Measurements from ENCODE around the gene CCNT1. TPM values are rescaled to one million over a fixed set of nuclear protein-coding genes. Genes with fewer than 3 reads are reported as not detected.

CCNT1 gene
- total RNA-seq, 2 experiments from 2014 or later: 150 TPM

DNA sequence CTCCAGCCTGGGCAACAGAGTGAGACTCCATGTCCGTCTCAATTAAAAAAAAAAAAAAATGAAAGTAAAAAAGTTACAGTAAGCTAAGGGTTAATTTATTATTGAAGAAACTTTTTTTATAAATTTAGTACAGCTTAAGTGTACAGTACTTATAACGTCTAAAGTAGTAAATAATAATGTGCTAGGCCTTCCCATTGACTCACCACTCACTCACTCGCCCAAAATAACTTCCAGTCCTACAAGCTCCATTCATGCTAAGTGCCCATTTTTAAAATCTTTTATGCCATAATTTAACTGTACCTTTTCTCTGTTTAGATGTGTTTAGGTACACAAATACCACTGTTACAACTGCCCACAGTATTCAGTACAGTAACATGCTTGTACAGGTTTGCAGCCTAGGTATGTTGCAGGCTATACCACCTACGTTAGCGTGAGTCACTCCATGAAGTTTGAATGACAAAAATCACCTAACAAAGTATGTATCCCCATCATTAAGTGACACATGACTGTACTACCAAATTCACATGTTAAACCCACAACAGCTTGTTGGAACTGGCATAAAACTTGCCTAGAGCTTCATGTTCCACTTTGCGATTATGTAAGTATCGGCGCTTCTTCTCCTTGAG, 45.2 kb downstream of the CCNT1 start:
- H3K9me3 ChIP-seq (ENCODE audit: control insufficient read depth in 1 of 2, insufficient read depth in 1 of 2, low read length in 2 of 2): no peaks in the 10 kb centered on the region
- peaks cover 12% of the 10 kb centered on the region for H3K4me1 ChIP-seq (ENCODE audit: insufficient read depth, low read length)
- H3K4me1 Mint-ChIP-seq (ENCODE audit: low read depth): peaks cover 22% of the 10 kb centered on the region
- H3K9me3 Mint-ChIP-seq: no peaks in the 10 kb centered on the region
- TF ChIP-seq, protein P1, sequence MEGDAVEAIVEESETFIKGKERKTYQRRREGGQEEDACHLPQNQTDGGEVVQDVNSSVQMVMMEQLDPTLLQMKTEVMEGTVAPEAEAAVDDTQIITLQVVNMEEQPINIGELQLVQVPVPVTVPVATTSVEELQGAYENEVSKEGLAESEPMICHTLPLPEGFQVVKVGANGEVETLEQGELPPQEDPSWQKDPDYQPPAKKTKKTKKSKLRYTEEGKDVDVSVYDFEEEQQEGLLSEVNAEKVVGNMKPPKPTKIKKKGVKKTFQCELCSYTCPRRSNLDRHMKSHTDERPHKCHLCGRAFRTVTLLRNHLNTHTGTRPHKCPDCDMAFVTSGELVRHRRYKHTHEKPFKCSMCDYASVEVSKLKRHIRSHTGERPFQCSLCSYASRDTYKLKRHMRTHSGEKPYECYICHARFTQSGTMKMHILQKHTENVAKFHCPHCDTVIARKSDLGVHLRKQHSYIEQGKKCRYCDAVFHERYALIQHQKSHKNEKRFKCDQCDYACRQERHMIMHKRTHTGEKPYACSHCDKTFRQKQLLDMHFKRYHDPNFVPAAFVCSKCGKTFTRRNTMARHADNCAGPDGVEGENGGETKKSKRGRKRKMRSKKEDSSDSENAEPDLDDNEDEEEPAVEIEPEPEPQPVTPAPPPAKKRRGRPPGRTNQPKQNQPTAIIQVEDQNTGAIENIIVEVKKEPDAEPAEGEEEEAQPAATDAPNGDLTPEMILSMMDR (IDR thresholded peaks at IDR 0.05): no peak
- no peak overlapping the region for H3K4me3 Mint-ChIP-seq
- ChIA-PET CTCF (interaction anchor here (0.6 to 0.9 kb wide), 3 partner anchors 10 to 690 kb away, joined by 3 read pairs; no protein-coding TSS in a partner anchor), POLR2A (interaction anchor here (1.0 to 4.4 kb wide), 2 partner anchors 11 to 45 kb away, joined by 3 to 35 read pairs; partner anchors contain the start of genes CCNT1 and KANSL2)
- intact Hi-C loops (cut with DNase I, micrococcal nuclease): no loop called here
- no peak overlapping the region for H3K4me3 ChIP-seq (ENCODE audit: low read length)
- no peaks in the 10 kb centered on the region for H3K27me3 ChIP-seq (ENCODE audit: control insufficient read depth in 1 of 2, insufficient read depth in 2 of 2, low read length in 2 of 2)
- peaks cover 89% of the 10 kb centered on the region for H3K36me3 ChIP-seq (ENCODE audit: insufficient read depth, low read length)
- H3K27me3 Mint-ChIP-seq: no peaks in the 10 kb centered on the region
- DNase-seq (no peak), ATAC-seq (ENCODE audit: poor library complexity) (no peak)
- H3K27ac Mint-ChIP-seq: no peak overlapping the region
- peaks cover 85% of the 10 kb centered on the region for H3K36me3 Mint-ChIP-seq (ENCODE audit: low read depth)
- no peak overlapping the region for H3K27ac ChIP-seq (ENCODE audit: low read depth in 1 of 2, low read length in 2 of 2)

DNA sequence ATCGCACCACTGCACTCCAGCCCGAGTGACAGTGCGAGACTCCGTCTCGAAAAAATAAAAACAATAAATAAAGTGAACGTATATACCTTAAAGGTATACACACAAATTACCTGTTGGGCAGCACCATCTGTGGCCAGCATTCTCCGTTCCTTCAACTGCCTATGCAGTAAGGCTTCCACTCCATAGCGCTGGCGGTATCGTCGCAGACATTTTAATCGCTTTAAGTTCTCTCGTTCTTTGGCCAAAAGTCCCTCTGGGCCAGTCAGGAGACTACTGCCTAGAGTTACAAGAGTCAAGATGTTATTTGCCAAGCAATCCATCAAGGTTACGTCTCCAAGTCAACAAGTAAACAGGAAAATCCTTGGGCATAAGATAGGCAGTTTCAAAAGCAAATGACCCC, 47.5 kb downstream of the CCNT1 start:
- H3K4me3 Mint-ChIP-seq: no peak overlapping the region
- no peaks in the 10 kb centered on the region for H3K27me3 Mint-ChIP-seq
- Histone ChIP-seq H3K4me1 (ENCODE audit: insufficient read depth, low read length) (peaks cover 7% of the 10 kb centered on the region), H3K9me3 (ENCODE audit: control insufficient read depth in 1 of 2, insufficient read depth in 1 of 2, low read length in 2 of 2) (no peaks in the 10 kb centered on the region), H3K4me3 (ENCODE audit: low read length) (no peak overlapping the region), H3K36me3 (ENCODE audit: insufficient read depth, low read length) (peaks cover 90% of the 10 kb centered on the region), H3K27me3 (ENCODE audit: control insufficient read depth in 1 of 2, insufficient read depth in 2 of 2, low read length in 2 of 2) (no peaks in the 10 kb centered on the region), H3K27ac (ENCODE audit: low read depth in 1 of 2, low read length in 2 of 2) (no peak overlapping the region)
- intact Hi-C loops (cut with DNase I, micrococcal nuclease): no loop called here
- ChIA-PET POLR2A (interaction anchor here (1.5 kb wide), 1 partner anchor 13 kb away, joined by 4 read pairs; the partner anchor contains the start of gene KANSL2), CTCF (no interaction called here)
- ATAC-seq (ENCODE audit: poor library complexity) (no peak), DNase-seq (no peak)
- TF ChIP-seq, protein P1 (IDR thresholded peaks at IDR 0.05): no peak
- H3K9me3 Mint-ChIP-seq: no peaks in the 10 kb centered on the region
- H3K27ac Mint-ChIP-seq: no peak overlapping the region
- H3K36me3 Mint-ChIP-seq (ENCODE audit: low read depth): peaks cover 81% of the 10 kb centered on the region
- H3K4me1 Mint-ChIP-seq (ENCODE audit: low read depth): peaks cover 13% of the 10 kb centered on the region

- Mint-ChIP-seq H3K4me1 (ENCODE audit: low read depth) (no peaks in the 10 kb centered on the region), H3K9me3 (no peaks in the 10 kb centered on the region), H3K27me3 (no peaks in the 10 kb centered on the region), H3K27ac (no peak overlapping the region), H3K4me3 (no peak overlapping the region), H3K36me3 (ENCODE audit: low read depth) (peaks cover 88% of the 10 kb centered on the region)
- DNase-seq (no peak), ATAC-seq (ENCODE audit: poor library complexity) (no peak)
- no peak overlapping the region for H3K4me3 ChIP-seq (ENCODE audit: low read length)
- CTCF ChIA-PET: no interaction called here
- H3K27me3 ChIP-seq (ENCODE audit: control insufficient read depth in 1 of 2, insufficient read depth in 2 of 2, low read length in 2 of 2): no peaks in the 10 kb centered on the region
- H3K36me3 ChIP-seq (ENCODE audit: insufficient read depth, low read length): peaks cover 91% of the 10 kb centered on the region
- POLR2A ChIA-PET: no interaction called here
- intact Hi-C loops (cut with DNase I, micrococcal nuclease): no loop called here
- H3K4me1 ChIP-seq (ENCODE audit: insufficient read depth, low read length): peaks cover 2% of the 10 kb centered on the region
- H3K9me3 ChIP-seq (ENCODE audit: control insufficient read depth in 1 of 2, insufficient read depth in 1 of 2, low read length in 2 of 2): no peaks in the 10 kb centered on the region
- TF ChIP-seq, protein P1 (IDR thresholded peaks at IDR 0.05): no peak
- no peak overlapping the region for H3K27ac ChIP-seq (ENCODE audit: low read depth in 1 of 2, low read length in 2 of 2)
Measured at GRCh38 chr12:48659863-48660262, 56.6 kb downstream of the CCNT1 start.

All from CD4-positive, alpha-beta T cell (primary cell).